HTERT RPE-1 (cell line): Measurements from ENCODE around the gene PTGES3.
"Not testable (repeated sequence)": the region's sequence is repeated elsewhere in the genome, so short reads cannot be mapped to it uniquely, and the experiment has no call there.

Experiments used
- in situ Hi-C: fragments of 300-500 bp; cut with MboI; formaldehyde crosslinking; loops from 4 replicates; pipeline ENCODE4 v1.14.3; 2020; ENCODE audit warnings: low sequenced_read_pairs

PTGES3 gene

GRCh38 chr12:56688129-56688845, at the start of gene PTGES3:
Gene PTGES3 (minus strand): TSS chr12:56688284. CDS start chr12:56687999, 285 bp downstream.
- in situ Hi-C loops, result no loop called here

GRCh38 chr12:56728139-56728861, 40.2 kb upstream of the PTGES3 start:
- in situ Hi-C loops, result no loop called here

GRCh38 chr12:56726196-56726675, 38.2 kb upstream of the PTGES3 start:
- in situ Hi-C loops, result not testable (repeated sequence)

GRCh38 chr12:56725723-56726102, 37.6 kb upstream of the PTGES3 start:
- in situ Hi-C loops, result no loop called here

GRCh38 chr12:56724972-56725722, 37.1 kb upstream of the PTGES3 start, which contains the start of gene NACA:
Gene NACA (minus strand): TSS chr12:56725299. CDS start chr12:56724521, 778 bp downstream.
- in situ Hi-C loops, result no loop called here

- in situ Hi-C loops, result no loop called here
These were observed 36.6 kb upstream of the PTGES3 start for GRCh38 chr12:56724701-56724971.

- in situ Hi-C loops, result no loop called here
These were observed 36.0 kb upstream of the PTGES3 start for GRCh38 chr12:56723889-56724700.

GRCh38 chr12:56723352-56723751, 35.3 kb upstream of the PTGES3 start:
- in situ Hi-C loops, result no loop called here

GRCh38 chr12:56722832-56723231, 34.7 kb upstream of the PTGES3 start:
- in situ Hi-C loops, result no loop called here

GRCh38 chr12:56721721-56722120, 33.6 kb upstream of the PTGES3 start:
- in situ Hi-C loops, result no loop called here

- in situ Hi-C loops, result no loop called here
These were observed 33.1 kb upstream of the PTGES3 start for GRCh38 chr12:56721216-56721615.

- in situ Hi-C loops, result no loop called here
These were observed 32.7 kb upstream of the PTGES3 start for GRCh38 chr12:56720731-56721151.

GRCh38 chr12:56719056-56719455, 31.0 kb upstream of the PTGES3 start:
- in situ Hi-C loops, result no loop called here

GRCh38 chr12:56718636-56719035, 30.6 kb upstream of the PTGES3 start:
- in situ Hi-C loops, result no loop called here

- in situ Hi-C loops, result no loop called here
These were observed 30.1 kb upstream of the PTGES3 start for GRCh38 chr12:56718149-56718548.

GRCh38 chr12:56716933-56717880, 29.1 kb upstream of the PTGES3 start:
- in situ Hi-C loops, result no loop called here

- in situ Hi-C loops, result no loop called here
These were observed 28.4 kb upstream of the PTGES3 start for GRCh38 chr12:56716458-56716857.

GRCh38 chr12:56715798-56716197, 27.7 kb upstream of the PTGES3 start:
- in situ Hi-C loops, result no loop called here

- in situ Hi-C loops, result no loop called here
These were observed 26.4 kb upstream of the PTGES3 start for GRCh38 chr12:56714431-56714929.
